T-helper 2 cell treated with Interferon-gamma antibody and Interleukin-4, amounts not matched to agents 5 μg/mL and 100 μg/mL, for 36 hours (primary cell): ENCODE data around the gene IFI27L1.

Source experiments
- DNase-seq: peaks from one replicate; pipeline ENCODE4 v3.0.0; 2021; ENCODE audit warnings: low spot score
- H3K27ac Mint-ChIP-seq: one replicate; pipeline ENCODE4 v1.8.0; 2021; ENCODE audit warnings: mild to moderate bottlenecking, mixed read lengths
- H3K27me3 Mint-ChIP-seq: one replicate; pipeline ENCODE4 v1.8.0; 2021; ENCODE audit warnings: low read depth, mixed read lengths
- H3K36me3 Mint-ChIP-seq: one replicate; pipeline ENCODE4 v1.8.0; 2021; ENCODE audit warnings: low read depth, mixed read lengths
- H3K4me1 Mint-ChIP-seq: one replicate; pipeline ENCODE4 v1.8.0; 2021; ENCODE audit warnings: low read depth, mixed read lengths
- H3K4me3 Mint-ChIP-seq: one replicate; pipeline ENCODE4 v1.8.0; 2022; ENCODE audit warnings: mild to moderate bottlenecking, moderate library complexity, mixed read lengths
- H3K9me3 Mint-ChIP-seq: one replicate; pipeline ENCODE4 v1.8.0; 2021; ENCODE audit warnings: mixed read lengths

The IFI27L1 gene

GRCh38 chr14:94080621-94081385, at the start of gene IFI27L1, which contains the start of gene DDX24:
TSS of gene IFI27L1 (plus strand) at chr14:94081310. CDS start at chr14:94096938, 15,628 bp downstream.
TSS of gene DDX24 (minus strand) at chr14:94081202. CDS start at chr14:94079742, 1,460 bp downstream.
- Mint-ChIP-seq H3K36me3 (peaks cover 44% of the 10 kb centered on the region), H3K4me3 (peak within 1 kb of the TSS; percentile 97), H3K9me3 (no peaks in the 10 kb centered on the region), H3K4me1 (peaks cover 42% of the 10 kb centered on the region), H3K27me3 (no peaks in the 10 kb centered on the region), H3K27ac (peak within 1 kb of the TSS; percentile 99)
- peak; percentile 96 for DNase-seq

- Mint-ChIP-seq H3K4me1 (peaks cover 18% of the 10 kb centered on the region), H3K36me3 (peaks cover 2% of the 10 kb centered on the region), H3K4me3 (no peak overlapping the region), H3K27me3 (no peaks in the 10 kb centered on the region), H3K9me3 (no peaks in the 10 kb centered on the region), H3K27ac (no peak overlapping the region)
- DNase-seq: no peak
These were observed 49.2 kb upstream of the IFI27L1 start for GRCh38 chr14:94031883-94032279.

- H3K27me3 Mint-ChIP-seq: no peaks in the 10 kb centered on the region
- H3K36me3 Mint-ChIP-seq: no peaks in the 10 kb centered on the region
- no peak for DNase-seq
- no peaks in the 10 kb centered on the region for H3K9me3 Mint-ChIP-seq
- H3K27ac Mint-ChIP-seq: no peak overlapping the region
- H3K4me3 Mint-ChIP-seq: no peak overlapping the region
- peaks cover 5% of the 10 kb centered on the region for H3K4me1 Mint-ChIP-seq
These were observed 46.2 kb upstream of the IFI27L1 start for GRCh38 chr14:94034886-94035285.

DNA sequence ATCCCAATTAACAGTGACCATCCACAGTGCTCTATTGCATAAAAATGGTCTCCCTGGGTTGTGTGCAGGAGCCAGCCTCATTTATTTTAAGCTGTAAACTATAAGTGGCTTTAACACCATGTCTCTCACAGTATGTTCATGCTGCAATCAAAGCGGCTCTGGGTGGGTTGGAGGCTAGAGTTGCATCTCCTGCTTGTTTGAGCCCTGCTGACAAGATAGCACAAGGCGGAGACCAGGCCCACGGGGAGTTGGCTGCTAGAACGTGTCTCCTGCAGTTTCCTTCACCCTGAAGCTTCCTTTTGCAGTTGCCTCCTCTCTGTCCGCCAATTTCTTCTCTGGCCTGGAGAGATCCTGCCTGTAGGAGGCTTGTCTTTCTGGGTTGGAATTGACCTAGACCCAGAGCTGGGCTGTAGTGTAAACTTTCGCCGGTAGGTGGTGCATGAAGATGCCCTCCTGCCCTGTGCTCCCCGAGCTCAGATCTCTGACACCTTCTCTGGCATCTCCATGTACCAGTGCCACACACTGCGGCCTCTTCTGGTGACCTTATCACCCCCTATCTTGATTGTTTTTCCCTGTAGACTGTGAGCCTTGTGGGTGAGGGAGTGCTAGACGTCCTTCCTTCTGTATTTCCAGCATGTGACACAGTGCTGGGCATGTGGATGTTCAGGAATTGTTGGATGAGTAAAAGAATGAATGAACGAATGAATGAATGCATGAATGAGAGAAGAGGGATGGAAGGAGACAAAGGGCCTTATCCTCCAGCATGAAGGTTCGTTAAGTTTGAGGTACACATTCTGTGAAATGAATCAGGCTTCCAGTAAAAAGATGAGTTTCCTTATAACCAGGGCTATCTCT, 44.6 kb upstream of the IFI27L1 start:
- no peaks in the 10 kb centered on the region for H3K9me3 Mint-ChIP-seq
- H3K36me3 Mint-ChIP-seq: no peaks in the 10 kb centered on the region
- no peak overlapping the region for H3K27ac Mint-ChIP-seq
- H3K27me3 Mint-ChIP-seq: no peaks in the 10 kb centered on the region
- peaks cover 3% of the 10 kb centered on the region for H3K4me1 Mint-ChIP-seq
- H3K4me3 Mint-ChIP-seq: no peak overlapping the region
- DNase-seq: peak; percentile 65

DNA sequence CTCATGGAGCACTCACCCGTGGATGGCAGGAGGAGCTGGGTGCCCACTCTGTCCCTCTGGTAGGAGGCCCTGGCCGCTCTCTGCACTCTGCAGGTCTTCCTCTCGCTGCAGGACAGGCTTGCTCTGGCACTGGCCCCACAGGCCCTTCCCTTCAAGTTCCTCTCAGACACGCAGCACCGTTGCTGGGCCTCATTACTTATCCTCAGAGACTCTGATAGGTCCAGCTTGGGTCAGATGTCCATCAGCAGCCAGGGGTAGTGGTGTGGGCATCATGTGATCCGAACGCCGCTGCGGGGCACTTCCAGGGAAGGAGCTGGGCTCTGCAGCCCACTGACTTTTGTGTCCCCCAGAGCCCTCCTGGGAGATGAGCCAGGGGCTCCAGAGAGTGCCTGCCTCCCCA, 43.2 kb upstream of the IFI27L1 start:
- no peak for DNase-seq
- Mint-ChIP-seq H3K9me3 (no peaks in the 10 kb centered on the region), H3K4me1 (peaks cover 3% of the 10 kb centered on the region), H3K27ac (no peak overlapping the region), H3K36me3 (no peaks in the 10 kb centered on the region), H3K4me3 (no peak overlapping the region), H3K27me3 (no peaks in the 10 kb centered on the region)

GRCh38 chr14:94038510-94038909, 42.6 kb upstream of the IFI27L1 start:
- Mint-ChIP-seq H3K27me3 (no peaks in the 10 kb centered on the region), H3K27ac (no peak overlapping the region), H3K36me3 (no peaks in the 10 kb centered on the region), H3K4me1 (peaks cover 3% of the 10 kb centered on the region), H3K9me3 (no peaks in the 10 kb centered on the region), H3K4me3 (no peak overlapping the region)
- DNase-seq: no peak

- H3K27ac Mint-ChIP-seq: no peak overlapping the region
- H3K4me3 Mint-ChIP-seq: no peak overlapping the region
- no peaks in the 10 kb centered on the region for H3K36me3 Mint-ChIP-seq
- peaks cover 3% of the 10 kb centered on the region for H3K4me1 Mint-ChIP-seq
- H3K9me3 Mint-ChIP-seq: no peaks in the 10 kb centered on the region
- no peaks in the 10 kb centered on the region for H3K27me3 Mint-ChIP-seq
- no peak for DNase-seq
These were observed 42.0 kb upstream of the IFI27L1 start for GRCh38 chr14:94038921-94039629.

DNA sequence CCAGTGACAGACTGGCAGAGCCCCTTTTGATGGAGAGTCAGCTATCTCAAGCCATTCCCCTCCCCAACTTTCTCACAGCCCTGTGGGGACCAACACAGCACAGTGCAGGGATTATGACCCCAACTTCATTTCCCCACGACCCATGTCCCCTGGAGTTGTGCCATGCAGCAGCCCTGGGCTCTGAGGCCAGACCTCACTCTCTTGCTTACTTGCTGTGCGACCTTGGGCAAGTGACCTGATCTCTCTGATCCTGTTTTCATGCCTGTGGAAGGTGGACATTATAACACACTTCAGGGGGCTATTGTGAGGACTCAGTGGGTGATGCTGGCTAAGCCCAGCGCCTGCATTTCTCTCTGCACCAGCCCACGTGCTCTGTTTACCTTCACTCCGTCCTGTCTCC, 40.9 kb upstream of the IFI27L1 start:
- Mint-ChIP-seq H3K27me3 (no peaks in the 10 kb centered on the region), H3K36me3 (peaks cover 5% of the 10 kb centered on the region), H3K4me1 (peaks cover 3% of the 10 kb centered on the region), H3K27ac (no peak overlapping the region), H3K9me3 (no peaks in the 10 kb centered on the region), H3K4me3 (no peak overlapping the region)
- DNase-seq: no peak

- Mint-ChIP-seq H3K4me1 (peaks cover 3% of the 10 kb centered on the region), H3K27me3 (no peaks in the 10 kb centered on the region), H3K27ac (no peak overlapping the region), H3K9me3 (no peaks in the 10 kb centered on the region), H3K36me3 (peaks cover 5% of the 10 kb centered on the region), H3K4me3 (no peak overlapping the region)
- no peak for DNase-seq
These were observed 40.3 kb upstream of the IFI27L1 start for GRCh38 chr14:94040796-94041195.

- no peaks in the 10 kb centered on the region for H3K9me3 Mint-ChIP-seq
- peaks cover 1% of the 10 kb centered on the region for H3K4me1 Mint-ChIP-seq
- H3K27ac Mint-ChIP-seq: no peak overlapping the region
- no peak overlapping the region for H3K4me3 Mint-ChIP-seq
- no peak for DNase-seq
- peaks cover 5% of the 10 kb centered on the region for H3K36me3 Mint-ChIP-seq
- H3K27me3 Mint-ChIP-seq: no peaks in the 10 kb centered on the region
These were observed 39.4 kb upstream of the IFI27L1 start for GRCh38 chr14:94041551-94042346.

- Mint-ChIP-seq H3K36me3 (peaks cover 11% of the 10 kb centered on the region), H3K27me3 (no peaks in the 10 kb centered on the region), H3K4me3 (no peak overlapping the region), H3K27ac (no peak overlapping the region), H3K9me3 (no peaks in the 10 kb centered on the region), H3K4me1 (no peaks in the 10 kb centered on the region)
- DNase-seq: no peak
These were observed 38.5 kb upstream of the IFI27L1 start for GRCh38 chr14:94042433-94043091.

DNA sequence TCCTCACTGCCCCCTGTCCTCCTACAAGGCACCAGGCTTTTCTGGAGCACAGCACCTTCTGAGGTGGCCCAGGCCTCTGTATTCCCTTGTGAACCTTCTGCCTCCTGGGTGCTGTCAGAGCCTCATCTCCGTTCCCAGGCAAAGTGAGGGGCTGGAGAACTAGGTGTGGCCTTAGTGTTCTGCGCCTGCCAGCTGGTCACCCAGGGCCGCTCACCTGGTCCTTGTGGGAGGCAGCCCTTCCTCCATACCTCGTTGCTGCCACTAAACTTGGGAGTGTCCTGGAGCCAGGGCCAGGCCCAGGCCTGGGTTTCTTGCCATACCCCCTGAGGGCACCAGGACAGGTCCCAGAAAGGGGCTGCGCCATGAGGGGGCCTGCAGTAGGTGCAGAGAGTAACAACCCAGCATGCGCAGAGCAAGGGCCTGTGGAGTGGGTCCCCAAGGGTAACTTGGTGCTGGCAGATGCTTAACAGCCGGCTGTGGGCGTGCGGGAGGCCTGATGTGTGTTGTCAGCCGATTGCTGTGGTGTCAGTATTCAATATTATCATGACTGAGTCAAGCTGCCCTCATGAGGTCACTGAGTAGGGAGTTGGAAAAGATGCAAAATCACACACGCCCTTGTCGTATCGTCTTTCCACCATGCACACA, 37.9 kb upstream of the IFI27L1 start:
- Mint-ChIP-seq H3K36me3 (peaks cover 13% of the 10 kb centered on the region), H3K4me1 (no peaks in the 10 kb centered on the region), H3K27me3 (no peaks in the 10 kb centered on the region), H3K27ac (no peak overlapping the region), H3K4me3 (no peak overlapping the region), H3K9me3 (no peaks in the 10 kb centered on the region)
- DNase-seq: no peak
